Superior temporal gyrus (tissue), 1 donor: Measurements from ENCODE around the gene AP1S3.
"Not testable (repeated sequence)": the region's sequence is repeated elsewhere in the genome, so short reads cannot be mapped to it uniquely, and the experiment has no call there.

Source experiments
- DNase-seq: peaks from one replicate; pipeline ENCODE4 v3.0.0-alpha.2; 2016; ENCODE audit errors: extremely low spot score

Gene AP1S3

DNA sequence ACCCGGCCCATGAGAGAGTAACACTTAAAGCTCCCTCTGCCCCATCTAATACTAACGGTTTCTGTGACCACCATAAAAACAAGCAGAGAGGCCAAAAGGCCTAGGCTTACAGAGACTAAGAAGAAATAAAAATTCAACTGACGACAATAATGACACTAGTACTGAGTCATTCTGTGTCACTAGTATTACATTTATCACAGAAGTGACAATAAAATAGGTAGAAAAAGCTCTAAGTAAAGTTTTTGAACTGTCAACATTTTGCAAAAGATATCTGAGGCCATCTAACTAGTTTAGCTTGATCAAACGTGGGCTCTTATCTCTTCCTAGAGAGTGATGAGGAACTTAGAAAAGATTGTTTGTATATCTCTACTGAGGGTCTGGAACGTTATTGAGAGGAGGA, 35.6 kb downstream of the AP1S3 start:
- no peak for DNase-seq

GRCh38 chr2:223800908-223801307, 36.5 kb downstream of the AP1S3 start:
- no peak for DNase-seq

GRCh38 chr2:223797811-223798721, 39.3 kb downstream of the AP1S3 start:
- peak; percentile 89 for DNase-seq

DNA sequence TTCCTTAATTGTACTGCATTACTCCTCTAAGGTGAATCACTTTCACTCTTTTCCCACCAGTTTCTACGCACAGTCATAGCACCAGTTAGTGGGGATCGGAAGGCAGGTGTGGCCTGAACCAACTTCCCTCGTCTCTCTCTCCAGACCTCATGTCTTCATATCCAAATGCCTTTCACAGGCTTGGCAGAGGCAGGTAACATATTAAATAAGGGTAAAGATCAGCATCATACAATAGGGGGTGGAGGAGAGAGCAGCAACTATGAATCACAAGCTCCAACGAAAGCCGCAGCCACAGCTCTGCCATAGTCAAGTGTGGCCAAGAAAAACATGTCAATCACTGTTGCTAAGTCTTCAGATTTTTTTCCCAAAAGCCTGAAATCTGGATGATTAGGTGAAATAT, 40.3 kb downstream of the AP1S3 start:
- DNase-seq, result no peak

DNA sequence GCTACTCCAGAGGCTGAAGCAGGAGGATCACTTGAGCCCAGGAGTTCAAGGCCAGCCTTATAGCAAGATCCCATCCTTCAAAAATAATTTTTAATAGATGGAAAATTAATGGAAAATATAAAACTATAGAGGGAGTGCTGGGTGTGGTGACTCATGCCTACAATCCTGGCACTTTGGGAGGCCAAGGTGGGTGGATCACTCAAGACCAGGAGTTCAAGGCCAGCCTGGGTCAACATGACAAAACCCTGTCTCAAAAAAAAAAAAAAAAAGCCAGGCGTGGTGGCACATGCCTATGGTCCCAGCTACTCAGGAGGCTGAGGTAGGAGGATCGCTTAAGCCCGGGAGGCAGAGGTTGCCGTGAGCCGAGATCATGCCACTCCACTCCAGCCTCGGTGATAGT, 48.0 kb downstream of the AP1S3 start:
- no peak for DNase-seq

DNA sequence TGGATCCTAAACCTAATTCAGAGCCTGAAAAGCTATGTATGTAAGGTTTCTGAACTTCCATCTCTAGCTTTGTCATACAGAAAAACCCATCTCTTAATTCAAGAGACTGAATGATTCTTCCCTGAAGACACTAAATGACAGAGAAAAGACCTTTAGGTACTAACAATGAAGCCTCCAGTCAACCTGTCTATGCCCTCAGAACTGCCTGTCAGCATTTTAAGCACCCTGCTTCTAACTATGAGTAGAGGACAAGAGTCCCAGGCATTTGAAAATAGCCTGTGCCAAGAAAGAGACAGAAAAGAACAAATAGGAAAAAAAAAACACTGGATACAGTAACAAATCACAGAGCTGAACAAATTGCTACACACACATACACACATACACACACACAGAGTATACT, 48.6 kb downstream of the AP1S3 start:
- no peak for DNase-seq

- not testable (repeated sequence) for DNase-seq
These were observed 49.3 kb downstream of the AP1S3 start for GRCh38 chr2:223788106-223788505.

DNA sequence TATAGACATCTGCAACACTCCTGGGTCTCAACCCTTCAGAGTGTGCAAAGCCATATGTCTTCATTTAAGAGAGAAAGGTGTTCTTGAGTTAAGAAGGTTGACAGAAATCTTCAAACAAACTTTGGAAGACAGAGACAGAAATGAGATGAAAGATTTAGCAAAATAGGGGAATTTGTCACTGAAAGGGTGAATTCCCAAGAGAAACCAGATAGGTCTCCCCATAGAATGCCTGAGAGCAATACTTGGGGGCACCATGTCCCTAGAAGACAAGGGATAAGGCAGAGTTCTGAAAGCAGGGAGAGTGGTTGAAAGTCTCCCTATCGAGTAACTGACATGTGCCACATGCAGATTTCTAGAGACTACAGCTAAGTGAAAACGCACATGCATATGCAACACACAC, 50.0 kb downstream of the AP1S3 start:
- DNase-seq, result no peak

- no peak for DNase-seq
These were observed 50.4 kb downstream of the AP1S3 start for GRCh38 chr2:223786943-223787342.

DNA sequence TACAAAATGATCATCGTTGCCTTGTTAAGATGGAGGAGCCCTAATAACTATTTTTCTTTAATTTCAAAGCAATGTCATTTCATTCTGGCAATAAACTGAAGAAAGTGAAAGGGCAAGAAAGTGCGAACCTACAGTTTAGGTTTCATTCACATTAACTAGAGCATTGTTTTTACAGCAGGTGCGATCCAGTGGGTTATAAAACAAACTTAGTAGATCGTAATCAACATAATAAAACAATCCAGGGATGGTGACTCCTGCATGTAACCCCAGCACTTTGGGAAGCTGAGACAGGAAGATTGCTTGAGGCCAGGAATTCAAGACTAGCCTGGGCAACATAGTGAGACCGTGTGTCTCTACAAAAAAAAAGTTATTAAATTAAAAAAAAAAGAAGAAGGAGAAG, 51.1 kb downstream of the AP1S3 start:
- no peak for DNase-seq

DNA sequence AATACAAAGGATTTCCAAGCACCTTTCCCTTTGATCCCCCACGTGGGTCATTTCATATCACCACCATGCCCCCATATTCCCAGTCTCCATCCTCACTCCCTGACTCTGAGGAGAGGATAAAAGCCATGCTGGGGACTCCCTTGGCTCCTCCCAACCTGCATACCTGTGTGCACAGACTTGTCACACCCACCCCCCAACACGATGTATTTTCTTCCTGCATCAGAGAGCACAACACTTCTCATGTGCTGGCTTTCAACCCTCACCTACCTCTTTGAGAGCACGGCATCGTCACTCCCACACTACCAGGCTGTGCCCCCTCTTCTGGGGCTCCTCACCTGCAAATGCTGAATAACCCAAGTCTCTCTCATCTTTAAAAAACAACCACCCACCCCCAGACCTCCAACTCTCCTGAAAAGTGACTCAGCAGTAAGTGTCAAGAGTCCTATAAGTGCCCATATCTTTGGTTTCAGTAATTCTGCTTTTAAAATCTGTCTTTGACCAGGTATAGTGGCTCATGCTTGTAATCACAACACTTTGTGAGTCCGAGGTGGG, 53.1 kb downstream of the AP1S3 start:
- DNase-seq, result no peak

GRCh38 chr2:223782629-223783028, 54.8 kb downstream of the AP1S3 start:
- DNase-seq, result no peak

GRCh38 chr2:223781560-223781959, 55.8 kb downstream of the AP1S3 start:
- no peak for DNase-seq

GRCh38 chr2:223779877-223780276, 57.5 kb downstream of the AP1S3 start:
- DNase-seq, result no peak

- DNase-seq, result no peak
These were observed 63.2 kb downstream of the AP1S3 start for GRCh38 chr2:223774193-223774592.

DNA sequence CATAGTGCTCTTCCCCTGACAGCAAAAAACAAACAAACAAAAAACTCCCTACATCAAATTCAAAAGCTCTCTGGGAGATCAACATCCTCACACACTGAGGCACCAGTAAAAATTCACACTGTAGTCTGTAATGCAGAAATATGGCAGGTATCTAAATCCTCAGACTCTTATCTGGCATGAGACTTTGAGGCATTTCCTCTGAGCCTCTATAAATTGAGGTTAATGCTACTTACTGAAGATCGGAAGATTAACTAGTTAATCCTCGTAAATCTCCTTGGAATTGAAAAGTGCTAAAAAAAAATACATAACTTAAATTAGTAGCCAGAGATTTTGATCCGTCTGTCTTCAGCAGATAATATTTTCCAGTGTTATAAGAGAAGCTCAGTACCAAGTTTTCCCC, 65.0 kb downstream of the AP1S3 start:
- DNase-seq, result no peak

GRCh38 chr2:223771475-223771874, 65.9 kb downstream of the AP1S3 start:
- no peak for DNase-seq

- DNase-seq, result no peak
These were observed 69.2 kb downstream of the AP1S3 start for GRCh38 chr2:223768179-223768578.

- no peak for DNase-seq
These were observed 70.0 kb downstream of the AP1S3 start for GRCh38 chr2:223767341-223767740.

DNA sequence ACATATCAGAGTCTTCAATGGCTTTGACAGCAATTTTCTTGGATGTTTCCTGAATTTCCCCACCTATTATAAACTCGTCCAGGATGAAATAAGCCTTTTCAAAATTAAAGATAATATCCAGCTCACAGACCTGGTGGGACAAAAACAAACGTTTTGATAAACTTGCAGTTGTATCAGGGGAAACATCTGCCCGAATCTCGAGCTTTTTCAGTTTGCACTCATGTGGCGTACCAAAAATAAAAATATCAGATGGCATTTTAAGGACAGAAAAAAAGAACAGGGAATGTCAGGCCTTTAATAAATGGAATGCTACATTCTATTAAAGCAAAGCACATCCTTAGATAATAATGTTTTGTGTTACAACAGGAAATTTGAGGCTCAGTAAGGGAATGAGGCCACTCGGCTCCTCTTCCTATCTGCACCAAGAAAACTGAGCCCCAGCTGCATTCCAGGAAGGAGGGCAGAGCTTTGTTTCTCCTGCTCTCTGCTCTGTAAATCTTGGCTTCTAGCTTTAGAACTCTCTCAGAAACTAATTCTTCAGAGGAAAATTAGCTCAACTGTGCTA, 72.1 kb downstream of the AP1S3 start:
- DNase-seq, result no peak

DNA sequence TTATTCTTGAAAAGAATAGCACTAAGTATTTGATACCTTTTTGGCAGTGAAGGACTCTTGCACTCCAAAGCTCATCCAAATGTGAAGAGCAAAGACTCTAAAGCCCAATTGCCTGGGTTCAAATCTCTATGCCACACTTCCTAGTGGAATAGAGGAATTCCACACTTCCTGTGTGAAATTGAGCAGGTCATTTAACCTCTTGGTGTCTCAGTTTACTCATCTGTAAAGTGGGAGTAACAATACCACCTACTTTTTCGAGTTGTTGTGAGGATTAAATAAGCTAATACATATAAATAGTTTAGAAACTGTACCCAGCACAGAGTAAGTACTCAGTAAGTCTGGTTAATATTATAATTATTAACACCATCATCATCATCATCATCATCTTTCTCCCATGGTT, 72.6 kb downstream of the AP1S3 start:
- no peak for DNase-seq

DNA sequence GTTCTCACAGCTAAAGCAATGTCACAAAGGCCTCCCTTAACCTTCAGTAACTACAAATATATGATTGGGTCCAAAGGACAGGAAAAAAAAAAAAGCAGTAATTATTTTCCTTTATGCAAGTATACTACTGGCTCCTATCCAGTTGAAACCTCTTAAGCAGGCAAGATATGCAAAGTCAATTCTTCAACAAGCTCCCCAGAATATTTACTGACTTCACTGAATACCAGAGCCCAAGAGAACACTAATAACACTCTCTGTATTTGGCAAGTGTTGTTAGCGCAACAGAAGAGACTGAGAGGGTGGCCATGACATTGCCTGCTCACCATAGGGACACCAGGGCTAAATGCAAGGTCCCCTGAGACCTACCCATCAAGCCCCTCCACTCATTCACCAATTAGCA, 74.5 kb downstream of the AP1S3 start:
- no peak for DNase-seq

DNA sequence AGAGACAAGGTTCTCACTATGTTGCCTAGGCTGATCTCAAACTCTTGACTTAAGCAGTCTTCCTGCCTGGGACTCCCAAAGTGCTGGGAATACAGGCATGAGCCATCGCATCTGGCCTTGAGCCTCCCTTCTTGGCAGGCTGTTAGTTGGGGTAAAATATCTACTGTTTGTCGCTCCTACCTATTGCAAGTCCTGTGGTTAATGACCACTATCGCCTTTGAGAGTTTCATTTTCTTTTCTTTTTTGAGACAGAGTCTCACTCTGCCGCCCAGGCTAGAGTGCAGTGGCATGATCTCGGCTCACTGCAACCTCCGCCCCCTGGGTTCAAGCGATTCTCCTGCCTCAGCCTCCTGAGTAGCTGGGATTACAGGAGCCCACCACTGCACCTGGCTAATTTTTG, 75.6 kb downstream of the AP1S3 start:
- DNase-seq, result not testable (repeated sequence)
